Measurements from ENCODE around the gene PTRH2.
"Not testable (repeated sequence)": the region's sequence is repeated elsewhere in the genome, so short reads cannot be mapped to it uniquely, and the experiment has no call there.

GRCh38 chr17:59656624-59657023 lies 50.6 kb downstream of the PTRH2 start:
- TF ChIP-seq CTCF (IDR thresholded peaks at IDR 0.05 in 4 of 5, conservative IDR thresholded peaks at IDR 0.05 in 1 of 5); POLR2A (IDR thresholded peaks at IDR 0.05): not testable (repeated sequence)

All from gastrocnemius medialis (tissue), 4 donors.